ENCODE measurements around the gene KPTN. TPM values are rescaled to one million over a fixed set of nuclear protein-coding genes. Genes with fewer than 3 reads are reported as not detected.

The KPTN gene
- total RNA-seq (2021) (20.8 and 24.2 TPM in 2 replicates), Bru-seq, nascent RNA (percentile 43 among the genes with signal in this experiment), BruChase-seq, experiment 1, labeled RNA remaining after a 2-hour chase (percentile 46 among the genes with signal in this experiment), BruChase-seq, experiment 2, labeled RNA remaining after a 6-hour chase (percentile 66 among the genes with signal in this experiment)
- long read RNA-seq, transcript KPTN-201 (12 exons, 1,691 nt), result major isoform, 19 of 30 reads
- long read RNA-seq, partial matches to known transcripts, result 3 of 30 reads
- long read RNA-seq, other reads (novel, unspliced or antisense), result 8 of 30 reads

DNA sequence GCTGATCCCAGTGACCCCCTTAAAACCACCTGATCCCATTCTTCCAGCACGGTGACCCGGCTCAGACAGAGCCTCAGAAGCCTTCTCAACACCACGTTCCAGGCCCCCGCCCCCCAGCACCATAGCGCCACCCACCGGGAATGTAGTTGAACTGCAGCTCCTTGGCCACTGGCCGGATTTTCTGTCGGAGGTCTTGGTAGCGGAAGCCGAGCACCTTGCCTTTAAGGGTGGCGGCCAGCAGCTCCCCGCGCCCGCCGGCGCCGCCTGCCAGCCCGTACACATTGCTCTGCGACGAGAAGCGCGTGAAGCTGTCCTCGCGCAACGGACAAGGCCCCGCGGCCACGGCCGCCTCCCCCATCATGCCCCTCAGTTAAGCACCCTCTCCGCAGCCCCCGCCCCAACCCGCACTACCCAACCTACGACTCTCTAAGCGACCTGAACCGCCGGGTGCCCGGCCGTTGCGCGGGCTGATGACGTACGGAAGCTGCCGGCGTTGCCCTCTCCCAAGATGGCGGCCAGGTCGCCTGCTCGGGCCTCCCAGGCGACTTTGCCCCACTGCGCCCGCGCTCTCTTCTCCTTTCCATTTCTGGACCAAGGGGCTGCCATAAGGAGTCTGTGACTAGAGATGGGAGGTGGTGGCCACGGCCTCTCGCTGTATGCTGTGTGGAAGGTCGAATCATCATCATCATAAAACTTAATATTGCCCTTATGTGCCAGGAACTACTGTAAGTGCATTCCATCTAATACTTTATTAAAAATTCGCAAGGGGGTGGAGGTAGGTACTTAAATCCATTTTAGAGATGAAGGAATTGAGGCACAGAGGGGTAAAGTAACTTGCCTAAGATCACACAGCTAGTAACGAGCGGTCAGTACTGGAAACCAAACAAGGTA lies at the start of gene KPTN:
Gene KPTN, minus strand, starts transcription at position 420 of the 891 bp plus-strand sequence. Its CDS starts 59 bp downstream, at position 361.
- Histone ChIP-seq H3K9me2 (ENCODE audit: insufficient read depth) (no peaks in the 10 kb centered on the region), H3K4me3 (peak within 1 kb of the TSS; percentile 84), H3K4me1 (replicated peaks; ENCODE audit: insufficient read depth) (peaks cover 10% of the 10 kb centered on the region; the same call in 1 of the 2 replicates), H3K79me2 (ENCODE audit: low read depth) (peaks cover 7% of the 10 kb centered on the region), H2AFZ (peak within 1 kb of the TSS; percentile 97), H3K9me3 (ENCODE audit: insufficient read depth, low read depth) (no peaks in the 10 kb centered on the region), H3F3A (ENCODE audit: insufficient read depth, low read depth) (peaks cover 17% of the 10 kb centered on the region), H4K20me1 (ENCODE audit: insufficient read depth) (no peaks in the 10 kb centered on the region), H3K36me3 (ENCODE audit: low read depth) (no peaks in the 10 kb centered on the region), H3K27ac (peak within 1 kb of the TSS; percentile 76), H3K27me3 (ENCODE audit: insufficient read depth, low read depth) (no peaks in the 10 kb centered on the region), H3K4me2 (peak within 1 kb of the TSS; percentile 82)
- POLR2A ChIA-PET (ENCODE audit: unreplicated experiment), result interaction anchor here (0.5 to 0.7 kb wide), 4 partner anchors 12 to 720 kb away, joined by 3 to 14 read pairs (median 4); no protein-coding TSS in a partner anchor
- TSS peak; percentile 23 for BruUV-seq (replicated peaks)
- CTCF ChIA-PET, result interaction anchor here (0.6 to 1.6 kb wide), 6 partner anchors 16 to 418 kb away, joined by 3 to 11 read pairs (median 4); no protein-coding TSS in a partner anchor
- no peak for TF ChIP-seq EZH2 (IDR thresholded peaks at IDR 0.05; ENCODE audit: low read depth)
- TF ChIP-seq, protein P1, sequence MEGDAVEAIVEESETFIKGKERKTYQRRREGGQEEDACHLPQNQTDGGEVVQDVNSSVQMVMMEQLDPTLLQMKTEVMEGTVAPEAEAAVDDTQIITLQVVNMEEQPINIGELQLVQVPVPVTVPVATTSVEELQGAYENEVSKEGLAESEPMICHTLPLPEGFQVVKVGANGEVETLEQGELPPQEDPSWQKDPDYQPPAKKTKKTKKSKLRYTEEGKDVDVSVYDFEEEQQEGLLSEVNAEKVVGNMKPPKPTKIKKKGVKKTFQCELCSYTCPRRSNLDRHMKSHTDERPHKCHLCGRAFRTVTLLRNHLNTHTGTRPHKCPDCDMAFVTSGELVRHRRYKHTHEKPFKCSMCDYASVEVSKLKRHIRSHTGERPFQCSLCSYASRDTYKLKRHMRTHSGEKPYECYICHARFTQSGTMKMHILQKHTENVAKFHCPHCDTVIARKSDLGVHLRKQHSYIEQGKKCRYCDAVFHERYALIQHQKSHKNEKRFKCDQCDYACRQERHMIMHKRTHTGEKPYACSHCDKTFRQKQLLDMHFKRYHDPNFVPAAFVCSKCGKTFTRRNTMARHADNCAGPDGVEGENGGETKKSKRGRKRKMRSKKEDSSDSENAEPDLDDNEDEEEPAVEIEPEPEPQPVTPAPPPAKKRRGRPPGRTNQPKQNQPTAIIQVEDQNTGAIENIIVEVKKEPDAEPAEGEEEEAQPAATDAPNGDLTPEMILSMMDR (conservative IDR thresholded peaks at IDR 0.05), result peak; percentile 99
- peak; percentile 75 to 88 for DNase-seq
- intact Hi-C loops (cut with micrococcal nuclease; ENCODE audit: unreplicated experiment), result loop anchor here (1.0 kb wide), 2 partner anchors 31 to 48 kb away; partner anchors contain the start of gene NAPA

GRCh38 chr19:47531640-47532387 lies 47.8 kb upstream of the KPTN start:
- TF ChIP-seq EZH2 (IDR thresholded peaks at IDR 0.05; ENCODE audit: low read depth), result no peak
- TF ChIP-seq, protein P1 (conservative IDR thresholded peaks at IDR 0.05), result no peak
- Histone ChIP-seq H3K36me3 (ENCODE audit: low read depth) (no peaks in the 10 kb centered on the region), H3K79me2 (ENCODE audit: low read depth) (no peaks in the 10 kb centered on the region), H3K4me2 (no peak overlapping the region), H3F3A (ENCODE audit: insufficient read depth, low read depth) (0 out of 2 replicates have a peak, but pooled peaks cover 7% of the 10 kb centered on the region), H3K9me3 (ENCODE audit: insufficient read depth, low read depth) (no peaks in the 10 kb centered on the region), H3K4me1 (replicated peaks; ENCODE audit: insufficient read depth) (no peaks in the 10 kb centered on the region), H3K4me3 (no peak overlapping the region), H3K9me2 (ENCODE audit: insufficient read depth) (no peaks in the 10 kb centered on the region), H2AFZ (no peak overlapping the region), H3K27ac (no peak overlapping the region), H3K27me3 (ENCODE audit: insufficient read depth, low read depth) (no peaks in the 10 kb centered on the region), H4K20me1 (ENCODE audit: insufficient read depth) (no peaks in the 10 kb centered on the region)
- no peak for DNase-seq
- BruUV-seq (replicated peaks), result no TSS peak
- intact Hi-C loops (cut with micrococcal nuclease; ENCODE audit: unreplicated experiment), result no loop called here
- POLR2A ChIA-PET (ENCODE audit: unreplicated experiment), result no interaction called here
- CTCF ChIA-PET, result interaction anchor here (0.7 kb wide), 1 partner anchor 12 kb away, joined by 18 read pairs; no protein-coding TSS in a partner anchor

Measured in PC-9 (cell line).